ENCODE data around the gene SRSF7. TPM values are rescaled to one million over a fixed set of nuclear protein-coding genes. Genes with fewer than 3 reads are reported as not detected.
"Not testable (repeated sequence)": the region's sequence is repeated elsewhere in the genome, so short reads cannot be mapped to it uniquely, and the experiment has no call there.

The SRSF7 gene
- total and polyA plus RNA-seq, 4 donors = 69.2 to 125 (median 109) TPM

GRCh38 chr2:38708900-38709566, 42.1 kb downstream of the SRSF7 start:
- Histone ChIP-seq H3K9me3 (ENCODE audit: control insufficient read depth, low read length) (no peaks in the 10 kb centered on the region), H3K4me3 (ENCODE audit: low read length in 2 of 2) (no peak overlapping the region), H3K27ac (ENCODE audit: low read depth in 1 of 2, low read length in 2 of 2) (no peak overlapping the region), H3K36me3 (ENCODE audit: control insufficient read depth in 1 of 2, insufficient read depth in 2 of 2, low read length in 1 of 2) (no peaks in the 10 kb centered on the region), H3K4me1 (ENCODE audit: control insufficient read depth in 1 of 2, insufficient read depth in 2 of 2, low read length in 2 of 2) (no peaks in the 10 kb centered on the region), H3K27me3 (ENCODE audit: control insufficient read depth in 1 of 2, insufficient read depth in 2 of 2, low read length in 1 of 2) (no peaks in the 10 kb centered on the region)
- ATAC-seq (ENCODE audit: low FRiP score) = no peak
- 87% methylated on average over 12 of the region's 12 CpGs for WGBS, 2 donors
- intact Hi-C loops (cut with DNase I) = no loop called here
- no peak for DNase-seq

GRCh38 chr2:38708491-38708890, 42.7 kb downstream of the SRSF7 start:
- intact Hi-C loops (cut with DNase I); H3K4me3 ChIP-seq (ENCODE audit: low read length in 2 of 2); ATAC-seq (ENCODE audit: low FRiP score); H3K27ac ChIP-seq (ENCODE audit: low read depth in 1 of 2, low read length in 2 of 2); H3K4me1 ChIP-seq (ENCODE audit: control insufficient read depth in 1 of 2, insufficient read depth in 2 of 2, low read length in 2 of 2); H3K36me3 ChIP-seq (ENCODE audit: control insufficient read depth in 1 of 2, insufficient read depth in 2 of 2, low read length in 1 of 2); DNase-seq; H3K27me3 ChIP-seq (ENCODE audit: control insufficient read depth in 1 of 2, insufficient read depth in 2 of 2, low read length in 1 of 2); H3K9me3 ChIP-seq (ENCODE audit: control insufficient read depth, low read length): not testable (repeated sequence)
- 92 to 97% methylated on average over 9 of the region's 9 CpGs for WGBS, 2 donors

DNA sequence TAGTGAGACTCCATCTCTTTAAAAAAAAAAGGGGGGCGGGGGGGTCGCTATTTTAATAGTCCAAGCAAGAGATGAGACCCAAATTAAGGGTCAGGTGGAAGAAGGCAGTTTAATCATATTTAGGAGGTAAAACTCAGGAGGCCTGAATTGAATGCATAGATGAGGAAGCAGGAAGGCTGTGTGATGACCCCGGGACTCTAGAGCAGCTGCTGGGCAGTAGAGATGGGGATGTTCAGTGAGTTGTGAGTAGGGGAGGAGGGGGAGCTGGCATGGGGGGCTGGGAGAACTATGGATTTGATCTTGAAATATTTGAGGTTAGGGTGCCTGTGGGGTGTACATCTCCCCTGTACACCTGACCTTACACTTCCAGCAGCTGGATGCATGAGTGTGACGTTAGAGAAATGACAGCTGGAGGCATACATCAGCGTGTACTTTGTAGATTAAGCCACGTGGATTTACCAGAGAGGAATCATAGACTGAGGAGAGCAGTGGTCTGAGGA, 44.3 kb downstream of the SRSF7 start:
- ATAC-seq (ENCODE audit: low FRiP score) = no peak
- Histone ChIP-seq H3K27ac (ENCODE audit: low read depth in 1 of 2, low read length in 2 of 2) (no peak overlapping the region), H3K36me3 (ENCODE audit: control insufficient read depth in 1 of 2, insufficient read depth in 2 of 2, low read length in 1 of 2) (no peaks in the 10 kb centered on the region), H3K4me1 (ENCODE audit: control insufficient read depth in 1 of 2, insufficient read depth in 2 of 2, low read length in 2 of 2) (no peaks in the 10 kb centered on the region), H3K4me3 (ENCODE audit: low read length in 2 of 2) (no peak overlapping the region), H3K27me3 (ENCODE audit: control insufficient read depth in 1 of 2, insufficient read depth in 2 of 2, low read length in 1 of 2) (no peaks in the 10 kb centered on the region), H3K9me3 (ENCODE audit: control insufficient read depth, low read length) (no peaks in the 10 kb centered on the region)
- intact Hi-C loops (cut with DNase I) = no loop called here
- DNase-seq = no peak
- WGBS, 2 donors = 88 to 92% methylated on average over 6 of the region's 6 CpGs

DNA sequence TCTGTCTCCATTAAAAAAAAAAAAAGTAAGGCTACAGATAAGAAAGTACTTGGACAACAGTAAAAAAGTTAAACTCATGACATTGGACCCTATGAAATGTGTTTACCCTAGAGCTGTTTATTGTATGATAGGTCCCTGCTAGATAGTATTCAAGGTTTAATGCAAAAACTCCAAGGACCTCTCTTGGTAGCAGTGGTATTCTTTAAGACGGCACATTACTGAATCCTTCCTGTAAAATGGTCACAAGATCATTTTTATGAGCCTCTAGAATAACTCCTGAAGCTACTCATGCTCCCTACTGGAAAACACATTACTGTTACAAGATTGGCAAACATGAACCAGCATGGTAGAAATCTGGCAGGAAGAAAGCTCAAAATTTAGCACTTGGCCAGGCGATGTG, 46.5 kb downstream of the SRSF7 start:
- DNase-seq (no peak), ATAC-seq (ENCODE audit: low FRiP score) (no peak)
- WGBS, 2 donors = 55 to 59% methylated on average over 2 of the region's 2 CpGs
- H3K36me3 ChIP-seq (ENCODE audit: control insufficient read depth in 1 of 2, insufficient read depth in 2 of 2, low read length in 1 of 2) = no peaks in the 10 kb centered on the region
- intact Hi-C loops (cut with DNase I) = no loop called here
- no peaks in the 10 kb centered on the region for H3K27me3 ChIP-seq (ENCODE audit: control insufficient read depth in 1 of 2, insufficient read depth in 2 of 2, low read length in 1 of 2)
- H3K9me3 ChIP-seq (ENCODE audit: control insufficient read depth, low read length) = no peaks in the 10 kb centered on the region
- H3K4me3 ChIP-seq (ENCODE audit: low read length in 2 of 2) = no peak overlapping the region
- no peak overlapping the region for H3K27ac ChIP-seq (ENCODE audit: low read depth in 1 of 2, low read length in 2 of 2)
- H3K4me1 ChIP-seq (ENCODE audit: control insufficient read depth in 1 of 2, insufficient read depth in 2 of 2, low read length in 2 of 2) = no peaks in the 10 kb centered on the region

- intact Hi-C loops (cut with DNase I); H3K4me3 ChIP-seq (ENCODE audit: low read length in 2 of 2); H3K4me1 ChIP-seq (ENCODE audit: control insufficient read depth in 1 of 2, insufficient read depth in 2 of 2, low read length in 2 of 2); ATAC-seq (ENCODE audit: low FRiP score); H3K27me3 ChIP-seq (ENCODE audit: control insufficient read depth in 1 of 2, insufficient read depth in 2 of 2, low read length in 1 of 2); H3K27ac ChIP-seq (ENCODE audit: low read depth in 1 of 2, low read length in 2 of 2); H3K9me3 ChIP-seq (ENCODE audit: control insufficient read depth, low read length); DNase-seq; H3K36me3 ChIP-seq (ENCODE audit: control insufficient read depth in 1 of 2, insufficient read depth in 2 of 2, low read length in 1 of 2): not testable (repeated sequence)
- WGBS, 2 donors = 97 to 98% methylated on average over 5 of the region's 5 CpGs
Measured at GRCh38 chr2:38703336-38703735, 47.8 kb downstream of the SRSF7 start.

GRCh38 chr2:38702413-38702812, 48.7 kb downstream of the SRSF7 start:
- ATAC-seq (ENCODE audit: low FRiP score) (no peak), DNase-seq (no peak)
- no peaks in the 10 kb centered on the region for H3K9me3 ChIP-seq (ENCODE audit: control insufficient read depth, low read length)
- H3K27me3 ChIP-seq (ENCODE audit: control insufficient read depth in 1 of 2, insufficient read depth in 2 of 2, low read length in 1 of 2) = no peaks in the 10 kb centered on the region
- 5 to 19% methylated on average over 1 of the region's 1 CpG for WGBS, 2 donors
- no peaks in the 10 kb centered on the region for H3K4me1 ChIP-seq (ENCODE audit: control insufficient read depth in 1 of 2, insufficient read depth in 2 of 2, low read length in 2 of 2)
- intact Hi-C loops (cut with DNase I) = no loop called here
- no peak overlapping the region for H3K27ac ChIP-seq (ENCODE audit: low read depth in 1 of 2, low read length in 2 of 2)
- no peaks in the 10 kb centered on the region for H3K36me3 ChIP-seq (ENCODE audit: control insufficient read depth in 1 of 2, insufficient read depth in 2 of 2, low read length in 1 of 2)
- H3K4me3 ChIP-seq (ENCODE audit: low read length in 2 of 2) = no peak overlapping the region

- Histone ChIP-seq H3K36me3 (ENCODE audit: control insufficient read depth in 1 of 2, insufficient read depth in 2 of 2, low read length in 1 of 2) (no peaks in the 10 kb centered on the region), H3K4me3 (ENCODE audit: low read length in 2 of 2) (no peak overlapping the region), H3K4me1 (ENCODE audit: control insufficient read depth in 1 of 2, insufficient read depth in 2 of 2, low read length in 2 of 2) (no peaks in the 10 kb centered on the region), H3K27ac (ENCODE audit: low read depth in 1 of 2, low read length in 2 of 2) (no peak overlapping the region), H3K9me3 (ENCODE audit: control insufficient read depth, low read length) (no peaks in the 10 kb centered on the region), H3K27me3 (ENCODE audit: control insufficient read depth in 1 of 2, insufficient read depth in 2 of 2, low read length in 1 of 2) (no peaks in the 10 kb centered on the region)
- WGBS, 2 donors = 96 to 97% methylated on average over 4 of the region's 4 CpGs
- no peak for ATAC-seq (ENCODE audit: low FRiP score)
- intact Hi-C loops (cut with DNase I) = no loop called here
- DNase-seq = no peak
Measured at GRCh38 chr2:38701542-38701941, 49.6 kb downstream of the SRSF7 start.

DNA sequence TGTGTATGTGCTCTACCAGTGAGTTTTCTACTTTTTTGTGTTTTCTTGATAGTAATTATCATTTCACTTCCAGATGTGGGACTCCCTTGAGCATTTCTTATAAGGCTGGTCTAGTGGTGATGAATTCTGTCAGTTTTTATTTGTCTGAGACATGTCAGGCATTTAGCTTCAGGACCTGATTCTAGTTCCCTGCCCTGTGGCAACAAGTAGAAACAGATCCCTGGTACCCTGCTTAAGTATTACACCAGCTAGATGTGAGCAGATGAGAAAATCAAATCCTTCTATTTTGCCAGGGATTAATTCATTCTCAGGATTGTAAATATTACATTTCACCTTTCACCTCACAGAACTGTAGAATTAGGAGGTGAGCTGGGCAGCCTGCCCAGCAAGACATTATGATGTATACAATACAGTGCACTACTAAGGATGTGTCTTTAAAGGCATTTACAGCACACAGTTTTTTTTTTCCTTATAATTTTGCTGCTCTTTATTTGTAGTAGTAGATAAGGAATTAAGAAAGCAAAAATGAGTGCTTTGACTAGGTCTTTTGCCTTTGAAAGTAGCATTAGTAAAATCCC, 50.2 kb downstream of the SRSF7 start:
- no peaks in the 10 kb centered on the region for H3K27me3 ChIP-seq (ENCODE audit: control insufficient read depth in 1 of 2, insufficient read depth in 2 of 2, low read length in 1 of 2)
- no peaks in the 10 kb centered on the region for H3K9me3 ChIP-seq (ENCODE audit: control insufficient read depth, low read length)
- H3K4me1 ChIP-seq (ENCODE audit: control insufficient read depth in 1 of 2, insufficient read depth in 2 of 2, low read length in 2 of 2) = no peaks in the 10 kb centered on the region
- no peak overlapping the region for H3K4me3 ChIP-seq (ENCODE audit: low read length in 2 of 2)
- no peak for DNase-seq
- H3K27ac ChIP-seq (ENCODE audit: low read depth in 1 of 2, low read length in 2 of 2) = no peak overlapping the region
- intact Hi-C loops (cut with DNase I) = no loop called here
- H3K36me3 ChIP-seq (ENCODE audit: control insufficient read depth in 1 of 2, insufficient read depth in 2 of 2, low read length in 1 of 2) = no peaks in the 10 kb centered on the region
- no peak for ATAC-seq (ENCODE audit: low FRiP score)

DNA sequence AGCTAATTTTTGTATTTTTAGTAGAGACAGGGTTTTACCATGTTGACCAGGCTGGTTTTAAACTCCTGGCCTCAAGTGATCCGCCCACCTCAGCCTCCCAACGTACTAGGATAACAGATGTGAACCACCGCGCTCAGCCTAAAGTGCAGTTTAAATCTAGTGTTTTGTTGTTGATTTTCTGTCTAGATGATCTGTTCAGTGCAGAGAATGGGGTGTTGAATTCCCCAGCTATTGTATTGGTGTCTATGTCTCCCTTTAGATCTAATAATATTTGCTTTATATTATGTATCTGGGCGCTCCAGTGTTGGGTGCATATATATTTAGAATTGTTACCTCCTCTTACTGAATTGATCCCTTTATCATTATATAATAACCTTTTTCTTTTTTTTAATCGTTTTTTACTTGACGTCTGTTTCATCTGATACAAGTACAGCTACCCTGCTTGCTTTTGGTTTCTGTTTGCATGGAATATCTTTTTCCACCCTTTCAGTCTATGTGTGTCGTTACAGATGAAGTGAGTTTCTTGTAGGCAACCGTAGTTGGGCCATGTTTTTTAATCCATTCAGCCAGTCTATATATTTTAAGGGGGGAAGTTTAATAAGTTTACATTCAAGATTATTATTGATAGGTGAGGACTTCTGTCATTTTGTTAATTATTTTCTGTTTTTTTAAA, 50.9 kb downstream of the SRSF7 start:
- Histone ChIP-seq H3K4me1 (ENCODE audit: control insufficient read depth in 1 of 2, insufficient read depth in 2 of 2, low read length in 2 of 2) (no peaks in the 10 kb centered on the region), H3K27me3 (ENCODE audit: control insufficient read depth in 1 of 2, insufficient read depth in 2 of 2, low read length in 1 of 2) (no peaks in the 10 kb centered on the region), H3K36me3 (ENCODE audit: control insufficient read depth in 1 of 2, insufficient read depth in 2 of 2, low read length in 1 of 2) (no peaks in the 10 kb centered on the region), H3K27ac (ENCODE audit: low read depth in 1 of 2, low read length in 2 of 2) (no peak overlapping the region), H3K9me3 (ENCODE audit: control insufficient read depth, low read length) (no peaks in the 10 kb centered on the region), H3K4me3 (ENCODE audit: low read length in 2 of 2) (no peak overlapping the region)
- DNase-seq (no peak), ATAC-seq (ENCODE audit: low FRiP score) (no peak)
- intact Hi-C loops (cut with DNase I) = no loop called here
- WGBS, 2 donors = 93 to 95% methylated on average over 9 of the region's 9 CpGs
